ENCODE measurements around the gene SCARB2. TPM values are rescaled to one million over a fixed set of nuclear protein-coding genes. Genes with fewer than 3 reads are reported as not detected.
"Not testable (repeated sequence)": the region's sequence is repeated elsewhere in the genome, so short reads cannot be mapped to it uniquely, and the experiment has no call there.

Gene SCARB2, protein sequence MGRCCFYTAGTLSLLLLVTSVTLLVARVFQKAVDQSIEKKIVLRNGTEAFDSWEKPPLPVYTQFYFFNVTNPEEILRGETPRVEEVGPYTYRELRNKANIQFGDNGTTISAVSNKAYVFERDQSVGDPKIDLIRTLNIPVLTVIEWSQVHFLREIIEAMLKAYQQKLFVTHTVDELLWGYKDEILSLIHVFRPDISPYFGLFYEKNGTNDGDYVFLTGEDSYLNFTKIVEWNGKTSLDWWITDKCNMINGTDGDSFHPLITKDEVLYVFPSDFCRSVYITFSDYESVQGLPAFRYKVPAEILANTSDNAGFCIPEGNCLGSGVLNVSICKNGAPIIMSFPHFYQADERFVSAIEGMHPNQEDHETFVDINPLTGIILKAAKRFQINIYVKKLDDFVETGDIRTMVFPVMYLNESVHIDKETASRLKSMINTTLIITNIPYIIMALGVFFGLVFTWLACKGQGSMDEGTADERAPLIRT
- 22.7 and 25.7 TPM in 2 replicates for total RNA-seq (2014; rRNA removed; shearing (Covaris generic))

DNA sequence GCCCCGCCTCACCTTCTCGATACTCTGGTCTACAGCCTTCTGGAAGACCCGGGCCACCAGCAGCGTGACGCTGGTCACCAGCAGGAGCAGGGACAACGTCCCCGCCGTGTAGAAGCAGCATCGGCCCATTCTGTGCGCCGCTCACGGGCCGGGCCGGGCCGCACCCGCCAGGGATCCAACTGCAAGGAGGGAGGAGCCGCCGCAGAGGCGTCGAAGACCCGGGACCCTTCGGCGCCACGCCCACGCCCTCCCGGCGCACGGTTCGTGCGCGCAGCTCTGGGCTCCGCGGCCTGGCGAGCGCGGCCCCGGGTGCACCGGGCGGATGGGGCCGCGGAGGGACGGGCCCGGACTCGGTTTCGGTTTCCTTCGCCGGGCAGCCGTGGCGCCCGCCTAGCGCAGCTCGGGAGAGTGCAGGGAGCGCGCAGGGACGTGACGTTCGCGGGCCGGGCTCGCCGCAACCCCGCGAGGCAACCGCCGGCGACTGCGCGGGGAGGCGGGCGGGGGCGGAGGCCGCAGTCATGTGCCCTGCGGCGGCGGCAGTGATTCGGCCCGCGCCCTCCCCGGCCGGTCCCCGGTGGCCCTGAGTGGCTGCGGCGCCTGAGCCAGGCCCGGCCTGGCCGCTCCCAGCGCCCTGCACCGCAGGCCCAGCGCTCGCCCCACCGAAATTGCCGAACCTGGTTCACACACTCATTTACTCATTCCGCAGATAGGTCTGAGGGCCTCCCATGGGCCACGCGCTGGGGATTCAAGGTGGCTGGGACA is at the start of gene SCARB2:
TSS of gene SCARB2 (minus strand) at position 410 of the 762 bp plus-strand sequence. CDS start at position 129, 281 bp downstream.
- peak; percentile 83 for DNase-seq (ENCODE audit: low read depth)

DNA sequence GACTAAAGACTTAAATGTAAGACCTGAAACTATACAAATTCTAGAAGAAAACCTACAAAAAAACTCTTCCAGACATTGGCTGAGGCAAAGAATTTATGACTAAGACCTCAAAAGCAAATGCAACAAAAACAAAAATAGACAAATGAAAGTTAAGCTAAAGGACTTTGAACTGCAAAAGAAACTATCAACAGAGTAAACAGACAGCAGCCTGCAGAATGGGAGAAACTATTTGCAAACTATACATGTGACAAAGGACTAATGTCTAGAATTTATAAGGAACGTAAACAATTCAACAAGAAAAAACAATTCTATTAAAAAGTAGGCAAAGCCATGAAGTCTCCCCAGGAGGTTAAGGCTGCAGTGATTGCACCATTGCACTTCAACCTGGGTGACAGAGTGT is 46.9 kb upstream of the SCARB2 start:
- no peak for DNase-seq (ENCODE audit: low read depth)

DNA sequence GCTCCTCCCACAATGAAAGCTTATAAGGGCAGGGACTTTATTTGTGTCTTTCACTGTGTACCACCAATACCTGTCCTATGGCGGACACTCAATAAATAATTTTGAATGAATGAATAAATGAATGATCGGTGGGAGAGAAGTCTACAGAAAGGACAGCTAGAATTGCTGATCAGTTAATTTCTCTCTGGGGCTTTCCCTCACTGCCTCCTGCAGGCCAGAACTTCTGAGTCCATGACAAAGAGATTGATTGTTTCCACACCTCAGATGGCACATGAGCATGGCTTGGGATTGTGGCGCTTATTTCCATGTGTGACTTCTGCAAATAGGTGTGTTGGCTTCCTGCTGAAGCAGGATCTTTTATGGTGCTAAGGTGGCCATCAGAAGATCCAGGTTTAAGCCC is 44.2 kb upstream of the SCARB2 start:
- DNase-seq (ENCODE audit: low read depth) = no peak

DNA sequence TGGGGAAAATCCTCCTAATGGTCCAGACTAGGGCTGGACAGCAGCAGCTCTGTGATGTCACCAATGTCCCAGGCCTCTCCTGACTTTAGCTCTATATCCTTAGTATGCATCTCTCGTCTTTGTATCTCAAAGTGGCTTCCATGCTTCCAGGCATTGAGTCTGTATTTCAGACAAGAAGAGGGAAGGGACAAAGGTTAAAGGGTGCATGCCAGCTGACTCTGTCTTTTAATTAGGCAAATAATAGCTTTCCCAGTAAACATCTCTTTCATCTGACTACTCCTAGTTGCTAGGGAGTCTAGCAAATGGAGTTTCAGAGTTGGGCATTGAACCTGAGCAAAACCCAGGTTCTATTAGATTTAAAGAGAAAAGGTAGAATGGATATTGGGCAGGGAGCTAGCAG is 43.3 kb upstream of the SCARB2 start:
- DNase-seq (ENCODE audit: low read depth) = no peak

DNA sequence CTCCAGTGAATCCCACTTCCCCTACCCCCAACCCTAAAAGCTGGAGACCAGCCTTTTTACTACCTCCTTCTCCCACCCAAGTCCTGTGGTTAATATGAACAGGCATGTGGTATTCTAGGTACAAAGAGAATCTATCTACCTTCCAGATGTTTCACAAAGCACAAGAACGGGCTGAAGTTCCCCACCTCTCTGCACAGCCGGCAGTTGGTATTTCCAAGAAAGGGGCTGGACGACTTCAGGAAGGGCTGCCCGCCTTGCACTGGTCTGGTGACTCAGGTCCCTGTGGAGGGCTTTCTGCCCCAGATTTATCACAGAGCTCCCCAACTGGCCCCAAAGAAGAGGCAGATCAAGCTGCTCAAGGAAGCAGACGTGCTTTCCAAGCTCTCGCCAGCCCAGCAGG is 42.4 kb upstream of the SCARB2 start:
- no peak for DNase-seq (ENCODE audit: low read depth)

DNA sequence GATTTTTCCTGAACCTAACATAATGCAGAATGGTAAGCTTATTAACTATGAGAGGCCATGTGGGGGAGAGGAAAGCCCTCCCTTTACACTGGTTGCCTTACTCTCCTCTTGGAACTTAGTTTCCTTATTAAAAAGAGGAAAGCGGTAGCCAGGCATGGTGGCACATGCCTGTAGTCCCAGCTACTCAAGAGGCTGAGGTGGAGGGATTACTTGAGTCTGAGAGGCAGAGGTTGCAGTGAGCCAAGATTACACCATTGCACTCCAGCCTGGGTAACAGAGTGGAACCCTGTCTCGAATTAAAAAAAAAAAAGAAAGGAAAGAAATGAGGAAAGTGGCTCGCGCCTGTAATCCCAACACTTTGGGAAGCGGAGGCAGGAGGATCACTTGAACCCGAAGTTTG is 39.9 kb upstream of the SCARB2 start:
- no peak for DNase-seq (ENCODE audit: low read depth)

DNA sequence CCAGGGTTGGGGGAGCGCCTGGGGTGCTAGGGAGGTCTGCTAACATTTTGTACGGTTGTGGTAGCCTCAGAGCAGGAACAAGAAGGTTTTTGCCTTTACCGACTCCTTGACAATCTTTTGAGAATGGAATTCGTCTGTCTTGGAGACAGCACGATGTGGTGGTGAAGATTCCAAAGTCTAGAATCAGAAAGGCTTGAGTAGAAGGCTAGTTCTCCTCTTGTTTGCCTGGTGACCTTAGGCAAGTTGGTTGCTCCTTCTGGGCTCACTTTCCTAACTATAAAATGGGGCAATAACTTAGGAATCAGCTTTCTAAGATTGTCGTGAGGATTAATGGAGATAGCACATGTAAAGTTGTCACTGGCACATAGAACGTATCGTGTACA is 38.6 kb upstream of the SCARB2 start:
- no peak for DNase-seq (ENCODE audit: low read depth)

DNA sequence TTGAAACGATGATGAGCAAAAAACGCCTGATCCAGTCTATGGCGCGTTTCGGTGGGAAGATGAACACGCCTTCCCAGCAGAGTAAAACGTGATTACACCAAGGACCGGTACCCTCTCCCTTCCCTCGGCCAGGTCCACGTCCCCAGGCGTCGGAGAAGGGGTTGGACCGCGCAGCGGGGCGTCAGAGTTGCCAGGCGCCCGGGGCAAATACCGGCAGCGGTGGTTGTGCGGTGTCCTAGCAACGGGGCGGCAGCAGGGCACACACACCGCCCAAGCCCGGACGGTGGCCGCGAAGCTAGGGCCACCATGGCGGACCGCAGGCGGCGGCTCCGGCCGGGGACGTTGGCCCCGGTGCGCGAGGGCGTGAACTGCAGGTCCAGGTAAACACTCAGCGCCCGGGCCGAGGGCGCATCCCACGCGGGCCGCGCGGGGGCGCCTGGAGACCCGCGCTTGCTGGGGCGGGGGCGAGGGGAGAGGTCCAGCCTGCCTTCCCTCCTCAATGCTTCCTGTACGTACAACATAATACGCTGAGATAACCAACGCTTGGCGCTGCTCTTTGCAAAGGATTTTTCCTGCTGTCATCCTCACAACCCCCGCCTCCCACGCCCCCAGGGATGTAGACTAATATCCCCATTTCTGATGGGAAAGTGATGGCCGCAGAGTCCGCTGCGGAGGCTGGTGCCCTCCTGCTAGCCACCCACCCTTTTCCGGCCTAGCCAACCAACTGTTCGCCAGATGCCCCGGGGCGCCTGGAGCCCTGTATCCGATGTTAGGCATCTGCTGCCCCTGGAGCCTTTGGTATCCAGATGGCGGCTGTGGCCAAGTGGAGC is 38.0 kb upstream of the SCARB2 start, which contains the start of gene FAM47E:
TSS of gene FAM47E (plus strand) at position 281 of the 830 bp plus-strand sequence. CDS start at position 307, 26 bp downstream.
- peak; percentile 75 for DNase-seq (ENCODE audit: low read depth)

DNA sequence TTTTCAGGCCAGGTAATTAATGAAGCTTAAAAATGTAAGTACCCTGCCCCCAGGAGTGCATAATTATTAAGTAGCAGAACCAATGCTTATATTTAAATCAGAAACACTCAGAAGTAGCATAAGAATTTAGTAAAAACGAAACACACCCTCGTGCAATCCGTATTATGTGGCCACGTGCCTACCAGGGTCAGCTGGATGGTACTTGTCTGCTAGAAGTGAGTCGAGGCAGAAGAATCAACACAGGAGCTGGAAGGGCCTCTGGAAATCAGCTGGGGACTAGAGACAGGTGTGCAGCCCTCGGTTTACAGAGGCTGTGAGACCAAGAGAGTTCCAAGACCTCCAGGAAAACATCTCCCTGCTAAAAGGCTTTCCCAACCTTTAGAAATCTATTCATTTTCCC is 37.3 kb upstream of the SCARB2 start:
- DNase-seq (ENCODE audit: low read depth) = no peak

DNA sequence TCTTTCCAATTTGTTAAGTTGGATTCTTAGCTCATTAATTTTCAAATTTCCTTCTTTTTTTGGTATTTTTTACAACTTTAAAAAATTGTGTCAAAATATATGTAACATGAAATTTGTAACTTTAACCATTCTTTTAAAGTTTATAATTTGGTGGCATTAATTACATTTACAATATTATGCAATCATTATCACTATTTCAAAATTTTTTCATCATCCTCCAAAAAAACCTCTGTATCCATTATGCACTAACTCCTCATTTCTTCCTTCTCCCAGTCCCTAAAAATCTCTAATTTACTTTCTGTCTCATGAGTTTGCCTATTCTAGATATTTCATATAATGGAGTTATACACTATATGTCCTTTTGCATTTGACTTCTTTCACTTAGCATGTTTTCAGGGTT is 33.2 kb upstream of the SCARB2 start:
- DNase-seq (ENCODE audit: low read depth) = no peak

DNA sequence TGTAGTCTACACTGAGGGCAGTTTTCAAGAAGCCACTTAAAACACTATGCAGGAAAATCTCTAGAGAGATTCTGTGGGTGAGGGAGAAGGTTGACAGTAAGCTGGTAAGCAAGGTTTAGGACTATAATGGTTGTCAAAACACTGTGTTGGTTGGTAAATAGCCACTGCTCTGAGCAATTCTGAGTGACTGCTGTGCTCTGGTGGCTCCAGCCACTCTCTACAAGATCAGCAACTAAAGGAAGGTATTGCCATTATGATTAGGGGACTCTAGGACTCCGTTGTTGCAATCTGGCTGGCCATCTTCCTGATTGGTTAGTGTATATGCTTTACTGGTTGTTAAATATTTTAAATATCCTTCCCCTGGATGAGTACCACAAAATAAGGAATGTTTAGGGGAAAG is 32.4 kb upstream of the SCARB2 start:
- DNase-seq (ENCODE audit: low read depth) = no peak

DNA sequence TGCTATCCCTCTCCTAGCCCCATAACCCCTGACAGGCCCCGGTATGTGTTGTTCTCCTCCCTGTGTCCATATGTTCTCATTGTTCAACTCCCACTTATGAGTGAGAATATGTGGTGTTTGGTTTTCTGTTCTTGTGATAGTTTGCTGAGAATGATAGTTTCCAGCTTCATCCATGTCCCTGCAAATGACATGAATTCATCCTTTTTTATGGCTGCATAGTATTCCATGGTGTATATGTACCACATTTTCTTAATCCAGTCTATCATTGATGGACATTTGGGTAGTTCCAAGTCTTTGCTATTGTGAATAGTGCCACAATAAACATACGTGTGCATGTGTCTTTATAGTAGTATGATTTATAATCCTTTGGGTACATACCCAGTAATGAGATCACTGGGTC is 30.3 kb upstream of the SCARB2 start:
- not testable (repeated sequence) for DNase-seq (ENCODE audit: low read depth)

DNA sequence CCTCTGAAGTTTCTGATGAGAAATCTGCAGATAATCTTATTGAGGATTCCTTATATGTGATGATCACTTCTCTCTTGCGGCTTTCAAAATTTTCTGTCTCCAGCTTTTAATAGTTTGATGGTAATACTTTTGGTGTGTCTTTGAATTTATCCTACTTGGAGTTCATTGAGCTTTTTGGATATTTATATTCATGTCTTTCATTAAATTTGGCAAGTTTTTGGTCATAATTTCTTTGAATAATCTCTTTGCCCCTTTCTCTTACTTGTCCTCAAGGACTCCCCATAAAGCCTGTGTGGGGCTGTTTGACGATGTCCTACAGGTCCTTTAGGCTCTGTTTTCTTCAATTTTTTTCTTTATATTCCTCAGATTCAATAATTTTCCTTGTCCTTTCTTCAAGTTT is 26.6 kb upstream of the SCARB2 start:
- no peak for DNase-seq (ENCODE audit: low read depth)

DNA sequence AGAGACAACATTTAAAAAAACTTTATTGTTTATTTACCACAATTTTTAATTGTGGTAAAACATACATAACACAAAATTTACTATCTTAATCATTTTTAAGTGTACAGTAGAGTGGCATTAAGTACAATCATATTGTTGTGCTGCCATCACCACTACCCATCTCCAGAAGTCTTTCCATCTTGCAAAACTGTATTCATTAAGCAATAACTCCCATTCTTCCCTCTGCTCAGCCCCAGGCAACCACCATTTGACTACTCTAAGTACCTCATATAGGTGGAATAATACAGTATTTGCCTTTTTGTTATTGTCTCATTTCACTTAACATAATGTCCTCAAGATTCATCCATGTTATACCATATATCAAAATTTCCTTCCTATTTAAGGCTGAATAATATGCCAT is 25.1 kb upstream of the SCARB2 start:
- DNase-seq (ENCODE audit: low read depth) = no peak

DNA sequence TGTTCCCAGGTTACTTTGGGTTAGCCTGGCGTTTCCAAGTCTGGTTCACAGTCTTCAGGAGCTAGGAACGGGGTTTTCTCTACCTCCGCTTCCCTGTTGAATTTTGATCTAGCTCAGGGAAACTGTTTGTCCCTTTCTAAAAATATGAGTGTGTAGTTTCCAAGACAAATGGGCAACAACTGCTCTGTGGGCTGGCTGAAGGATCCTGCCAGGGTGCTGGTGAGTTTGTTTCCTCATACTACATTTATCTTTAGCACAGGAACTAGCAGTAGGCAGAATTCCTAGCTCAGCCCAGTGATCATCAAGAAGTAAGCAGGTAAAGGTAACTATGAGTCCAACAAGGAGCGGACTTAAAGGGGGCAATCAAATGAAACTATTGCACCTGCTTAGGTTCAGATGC is 24.6 kb upstream of the SCARB2 start:
- DNase-seq (ENCODE audit: low read depth) = no peak

DNA sequence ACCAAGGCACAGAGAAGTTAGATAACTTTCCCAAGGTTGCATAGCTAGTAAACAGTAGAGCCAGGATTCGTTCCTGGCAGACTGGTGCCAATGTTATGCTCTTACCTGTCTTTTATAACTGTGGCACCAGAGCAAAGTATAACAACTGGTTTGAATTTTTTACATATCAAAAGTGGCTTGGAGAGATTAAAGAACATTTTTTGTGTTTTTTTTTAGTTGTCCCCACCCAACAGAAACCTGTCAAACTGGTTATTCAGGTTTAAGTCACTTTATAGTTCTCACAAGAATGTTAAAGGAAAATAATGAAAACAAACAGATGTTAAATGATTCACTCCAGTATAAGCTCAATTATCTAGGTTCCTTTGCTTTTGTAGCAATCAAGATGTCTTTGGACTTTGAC is 22.3 kb upstream of the SCARB2 start:
- DNase-seq (ENCODE audit: low read depth) = no peak

DNA sequence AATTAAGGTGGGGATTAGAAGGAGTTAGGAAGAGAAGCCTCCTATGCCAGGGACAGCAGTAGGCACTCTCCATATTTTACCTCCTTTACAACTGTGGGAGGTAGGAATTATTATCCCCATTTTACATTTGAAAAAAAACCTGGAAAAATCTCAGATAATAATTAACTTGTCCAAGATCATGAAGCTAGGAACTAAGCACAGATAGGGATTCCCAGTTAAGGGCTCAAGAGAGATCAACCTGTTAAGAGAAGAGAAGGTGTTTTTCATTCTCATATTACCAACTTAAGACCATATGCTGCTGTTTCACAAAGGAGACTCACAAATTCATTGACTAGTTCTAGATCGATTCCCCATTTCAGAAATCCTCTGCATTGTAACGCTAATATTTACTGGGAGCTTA is 21.8 kb upstream of the SCARB2 start:
- DNase-seq (ENCODE audit: low read depth) = no peak

DNA sequence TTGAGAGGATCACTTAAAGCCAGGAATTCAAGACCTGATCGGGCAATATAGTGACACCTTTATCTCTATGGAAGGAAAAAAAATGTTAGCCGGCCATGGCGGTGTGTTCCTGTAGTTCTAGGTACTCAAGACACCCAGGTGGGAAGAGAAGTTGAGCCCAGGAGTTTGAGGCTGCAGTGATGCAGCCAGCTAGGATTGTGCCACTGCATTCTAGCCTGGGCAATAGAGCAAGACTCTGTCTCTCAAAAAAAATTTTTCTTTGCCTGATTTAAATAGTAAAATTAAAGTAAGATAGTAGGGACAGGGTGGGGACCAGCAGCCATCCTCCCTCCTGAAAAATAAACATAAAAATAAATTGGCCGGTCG is 21.0 kb upstream of the SCARB2 start:
- no peak for DNase-seq (ENCODE audit: low read depth)

DNA sequence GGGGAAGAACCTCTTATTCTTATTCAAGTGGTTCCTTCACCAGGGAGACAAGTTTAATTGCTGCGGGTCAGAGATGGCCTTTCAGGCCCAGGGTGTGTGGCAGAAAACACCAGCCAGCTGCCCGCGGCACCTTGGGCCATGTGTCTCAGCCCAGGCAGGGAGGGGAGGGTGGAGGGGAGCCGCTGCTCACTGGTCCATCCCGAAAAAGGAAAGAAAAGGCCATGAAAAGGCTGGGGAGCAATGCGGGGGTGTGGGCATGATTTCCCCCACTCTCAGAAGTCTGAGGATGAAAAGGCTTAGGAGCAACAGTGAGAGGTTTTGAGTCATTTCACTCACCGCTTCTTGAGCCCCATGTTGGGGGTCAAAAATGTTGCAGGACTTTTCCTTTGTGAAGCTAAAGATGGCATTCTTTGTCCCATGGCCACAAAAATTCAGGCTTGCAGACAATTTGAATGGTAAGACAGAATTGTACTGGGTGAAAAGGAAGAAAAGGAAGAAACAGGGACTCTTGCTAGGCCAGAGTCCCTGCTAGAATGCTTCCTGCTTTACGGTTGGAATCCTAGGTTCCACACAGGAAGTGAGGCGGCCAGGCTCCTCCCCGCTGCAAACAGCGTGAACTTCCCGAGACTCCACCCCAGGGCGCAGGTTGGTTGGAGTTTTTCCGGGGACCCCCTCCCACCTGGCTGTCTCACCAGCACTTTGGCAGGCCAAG is 20.5 kb upstream of the SCARB2 start:
- DNase-seq (ENCODE audit: low read depth) = no peak

DNA sequence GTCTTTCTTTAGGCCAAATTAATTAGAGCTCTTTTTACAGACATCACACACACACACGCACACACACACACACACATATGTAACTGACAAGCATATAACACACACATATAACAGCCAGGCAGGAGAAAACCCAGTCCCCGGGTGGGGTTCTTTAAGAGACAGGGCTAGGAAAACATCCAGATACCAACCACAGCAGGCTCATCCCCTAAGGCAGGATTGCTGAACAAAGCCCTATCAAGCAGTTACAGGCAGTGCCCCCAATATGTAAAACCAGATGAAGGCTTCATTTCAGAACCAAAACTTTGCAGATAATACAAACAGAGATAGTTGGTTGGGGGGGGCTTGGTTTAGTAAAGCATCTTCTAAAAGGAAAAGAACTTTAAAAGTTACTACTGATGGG is 19.9 kb upstream of the SCARB2 start:
- no peak for DNase-seq (ENCODE audit: low read depth)

DNA sequence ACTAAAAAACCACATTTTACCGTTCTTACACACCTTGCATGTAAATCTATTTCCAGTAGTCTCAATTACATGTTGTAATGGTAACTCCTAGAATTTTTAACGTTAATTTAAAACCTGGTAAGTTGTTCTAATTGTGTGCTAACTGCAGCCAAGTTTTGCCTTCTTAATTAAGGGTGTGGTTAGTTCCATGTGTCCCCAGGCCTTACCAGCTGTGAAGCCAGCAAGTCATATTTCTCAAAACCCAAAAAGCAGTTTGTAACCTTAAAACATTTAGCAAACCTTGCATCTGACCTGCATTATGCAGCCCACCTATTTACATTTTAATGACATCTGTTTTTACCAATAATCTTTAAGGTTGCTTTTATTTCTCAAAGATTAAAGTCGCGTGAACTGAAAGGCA is 19.5 kb upstream of the SCARB2 start:
- no peak for DNase-seq (ENCODE audit: low read depth)

DNA sequence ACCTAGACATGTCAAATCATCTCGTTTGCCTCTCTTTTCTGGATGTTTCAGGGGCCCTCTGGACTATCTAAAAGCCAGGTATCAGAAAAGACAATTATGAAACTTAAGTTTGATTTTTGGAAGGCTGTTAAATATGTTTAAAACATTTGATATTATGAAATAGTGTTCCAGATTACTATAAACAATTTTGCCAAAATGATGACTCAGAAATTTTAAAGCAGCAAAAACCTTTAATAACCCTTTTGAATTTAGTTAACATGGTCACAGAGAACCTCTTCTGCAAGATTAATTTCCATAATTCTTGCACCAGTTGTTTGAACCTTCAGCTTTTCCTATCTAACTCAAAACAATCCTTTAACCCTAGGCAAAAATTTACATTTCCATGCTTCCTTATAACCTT is 19.1 kb upstream of the SCARB2 start:
- DNase-seq (ENCODE audit: low read depth) = no peak
